ENCODE results near the gene CGB1.

DNA sequence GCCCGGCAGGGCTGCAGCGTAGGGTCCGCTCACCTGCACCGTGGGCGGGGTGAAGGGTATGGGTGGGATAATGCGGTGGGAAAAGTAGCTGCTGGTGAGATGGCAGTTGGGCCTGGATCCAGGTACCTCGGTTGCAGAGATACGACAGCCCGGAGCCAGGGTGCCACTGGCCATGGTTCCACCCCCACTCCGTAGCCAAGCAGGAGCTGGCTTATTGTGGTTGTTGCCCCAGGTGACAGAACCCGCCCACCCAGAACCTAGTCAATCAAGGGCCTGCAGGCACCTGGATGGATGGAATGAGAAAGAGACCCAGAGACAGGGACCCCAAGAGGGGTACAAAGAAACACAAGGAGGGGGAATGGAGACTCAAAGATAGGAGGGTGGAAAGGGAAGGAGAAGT, 16.4 kb downstream of the CGB1 start:
- TF ChIP-seq, protein P1, sequence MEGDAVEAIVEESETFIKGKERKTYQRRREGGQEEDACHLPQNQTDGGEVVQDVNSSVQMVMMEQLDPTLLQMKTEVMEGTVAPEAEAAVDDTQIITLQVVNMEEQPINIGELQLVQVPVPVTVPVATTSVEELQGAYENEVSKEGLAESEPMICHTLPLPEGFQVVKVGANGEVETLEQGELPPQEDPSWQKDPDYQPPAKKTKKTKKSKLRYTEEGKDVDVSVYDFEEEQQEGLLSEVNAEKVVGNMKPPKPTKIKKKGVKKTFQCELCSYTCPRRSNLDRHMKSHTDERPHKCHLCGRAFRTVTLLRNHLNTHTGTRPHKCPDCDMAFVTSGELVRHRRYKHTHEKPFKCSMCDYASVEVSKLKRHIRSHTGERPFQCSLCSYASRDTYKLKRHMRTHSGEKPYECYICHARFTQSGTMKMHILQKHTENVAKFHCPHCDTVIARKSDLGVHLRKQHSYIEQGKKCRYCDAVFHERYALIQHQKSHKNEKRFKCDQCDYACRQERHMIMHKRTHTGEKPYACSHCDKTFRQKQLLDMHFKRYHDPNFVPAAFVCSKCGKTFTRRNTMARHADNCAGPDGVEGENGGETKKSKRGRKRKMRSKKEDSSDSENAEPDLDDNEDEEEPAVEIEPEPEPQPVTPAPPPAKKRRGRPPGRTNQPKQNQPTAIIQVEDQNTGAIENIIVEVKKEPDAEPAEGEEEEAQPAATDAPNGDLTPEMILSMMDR (conservative IDR thresholded peaks at IDR 0.05 in 1 of 2, IDR thresholded peaks at IDR 0.05 in 1 of 2; ENCODE audit: low read depth in 1 of 2, low read length in 2 of 2): no peak
- TF ChIP-seq EZH2 (IDR thresholded peaks at IDR 0.05; ENCODE audit: low read length, missing control alignments): no peak
